GM12878 (cell line): ENCODE measurements around the gene HTN3. TPM values are rescaled to one million over a fixed set of nuclear protein-coding genes. Genes with fewer than 3 reads are reported as not detected.
"Not testable (repeated sequence)": the region's sequence is repeated elsewhere in the genome, so short reads cannot be mapped to it uniquely, and the experiment has no call there.

ENCODE experiments used
- ATAC-seq: fragments of 200-7000 bp; cut with Tn5 transposase; 3 replicates; pipeline ENCODE4 v1.9.1; 2020; ENCODE audit warnings: mild to moderate bottlenecking, moderate library complexity
- Bru-seq: library from RNA; stranded (reverse); fragments of 400-500 nt; gene quantifications from one replicate; lab custom pipeline; 2021; lab: Mats Ljungman, UMichigan
- BruChase-seq, 2 experiments: library from RNA; stranded (reverse); fragments of 400-500 nt; gene quantifications; one replicate each; lab custom pipeline; 2021; lab: Mats Ljungman, UMichigan
- BruUV-seq: library from RNA; stranded (reverse); fragments of 400-500 nt; replicated peaks from 2 replicates; lab custom pipeline; 2021; lab: Mats Ljungman, UMichigan
- CTCF ChIA-PET: fragments of 300-600 bp; sonication (Branson Sonifier 250); formaldehyde crosslinking; extraction: SDS; loops from one replicate; lab custom pipeline; 2021; ENCODE audit warnings: inconsistent platforms; lab: Yijun Ruan, JAX
- POLR2A ChIA-PET: fragments of 350-600 bp; formaldehyde crosslinking; extraction: SDS; loops from one replicate; lab custom pipeline; 2021; ENCODE audit warnings: inconsistent platforms; lab: Charles Lee
- RAD21 ChIA-PET: fragments of 300-600 bp; sonication (Branson Sonifier 250); formaldehyde crosslinking; loops from one replicate; lab custom pipeline; 2023; ENCODE audit warnings: antibody characterized with exemption; ENCODE audit not compliant: unreplicated experiment; lab: Charles Lee
- SMC1A ChIA-PET: fragments of 300-600 bp; sonication (Branson Sonifier 250); formaldehyde crosslinking; loops from one replicate; lab custom pipeline; 2023; ENCODE audit not compliant: unreplicated experiment, uncharacterized antibody; lab: Charles Lee
- DNase-seq: peaks from one replicate; pipeline ENCODE4 v3.0.0-alpha.2; 2011; ENCODE audit warnings: low read depth, low spot score
- FAIRE-seq: peaks from 3 replicates; lab custom pipeline; 2011; peaks lifted over from hg19 to GRCh38; lab: Jason Lieb, UNC
- H2AFZ ChIP-seq: 2 replicates; pipeline ENCODE4 v1.6.0; 2011; ENCODE audit warnings: low read depth, low read length, control low read depth; ENCODE audit not compliant: control insufficient read depth
- H3K27ac ChIP-seq: 2 replicates; pipeline ENCODE4 v1.5.1; 2011; ENCODE audit warnings: control low read depth; ENCODE audit not compliant: control insufficient read depth, insufficient read depth
- H3K27me3 ChIP-seq, 2 experiments: replicated peaks in 1 of 2; 2 replicates each; pipeline versions ENCODE4 v1.6.0 to v1.6.1; 2011; ENCODE audit warnings: low read length in 1 of 2; ENCODE audit not compliant: control insufficient read depth in 2 of 2, insufficient read depth in 2 of 2
- H3K36me3 ChIP-seq, 2 experiments: 2 replicates each; pipeline ENCODE4 v1.5.1; 2011; ENCODE audit warnings: low read length in 1 of 2; ENCODE audit not compliant: control insufficient read depth in 2 of 2, insufficient read depth in 2 of 2
- H3K4me1 ChIP-seq: 2 replicates; pipeline ENCODE4 v1.6.1; 2011; ENCODE audit warnings: mild to moderate bottlenecking, low read length, moderate library complexity, mixed read lengths; ENCODE audit not compliant: control insufficient read depth, insufficient read depth
- H3K4me2 ChIP-seq: 2 replicates; pipeline ENCODE4 v1.6.0; 2011; ENCODE audit warnings: control low read depth; ENCODE audit not compliant: control insufficient read depth, insufficient read depth
- H3K4me3 ChIP-seq: fragments of 200-600 bp; sonication (generic); 2 replicates; pipeline ENCODE4 v1.5.1; 2016
- H3K79me2 ChIP-seq: 2 replicates; pipeline ENCODE4 v1.6.0; 2011; ENCODE audit warnings: low read length; ENCODE audit not compliant: control insufficient read depth, insufficient read depth
- H3K9ac ChIP-seq: 2 replicates; pipeline ENCODE4 v1.8.0; 2011; ENCODE audit warnings: low read length, control low read depth, mixed read lengths; ENCODE audit not compliant: control insufficient read depth, insufficient read depth
- H3K9me3 ChIP-seq: replicated peaks from 3 replicates; pipeline ENCODE4 v1.5.1; 2011; ENCODE audit warnings: mild to moderate bottlenecking, low read length; ENCODE audit not compliant: control insufficient read depth, insufficient read depth
- H4K20me1 ChIP-seq: 2 replicates; pipeline ENCODE4 v1.6.0; 2011; ENCODE audit not compliant: control insufficient read depth, insufficient read depth
- EED ChIP-seq: sonication (generic); IDR thresholded peaks from 2 replicates; pipeline ENCODE4 v1.6.1; 2016; ENCODE audit warnings: antibody characterized with exemption, low read depth
- JUNB ChIP-seq: IDR thresholded peaks from 2 replicates; pipeline ENCODE4 v1.6.1; 2016; ENCODE audit warnings: antibody characterized with exemption, mild to moderate bottlenecking
- SRF ChIP-seq, 2 experiments: IDR thresholded peaks; 2 replicates each; pipeline ENCODE4 v1.6.1; 2011; ENCODE audit warnings: low read depth in 2 of 2, low read length in 2 of 2, mild to moderate bottlenecking in 1 of 2, moderate library complexity in 1 of 2
- ZNF217 ChIP-seq: fragments of 450-650 bp; IDR thresholded peaks from 2 replicates; pipeline ENCODE4 v1.6.1; 2017; ENCODE audit warnings: antibody characterized with exemption, mild to moderate bottlenecking
- ZNF24 ChIP-seq: fragments of 450-650 bp; IDR thresholded peaks from 2 replicates; pipeline ENCODE4 v1.6.1; 2017; ENCODE audit warnings: antibody characterized with exemption, mild to moderate bottlenecking
- whole genome bisulfite sequencing: methylation state at CpG from one replicate; pipeline ENCODE4 v1.1.6; 2016; ENCODE audit warnings: low lambda C conversion rate; ENCODE audit not compliant: insufficient replicate concordance, insufficient coverage; ENCODE audit errors: missing lambda C conversion rate; 5-methylcytosine and 5-hydroxymethylcytosine counted together
- in situ Hi-C: fragments of 300-500 bp; cut with MboI; formaldehyde crosslinking; loops from 9 replicates; pipeline ENCODE4 v1.14.3; 2018; ENCODE audit warnings: mixed read lengths
- intact Hi-C: fragments of 100-400 bp; cut with micrococcal nuclease; formaldehyde crosslinking; loops from one replicate; pipeline ENCODE4 v1.14.2; 2022; ENCODE audit not compliant: unreplicated experiment
- long read RNA-seq, 2 experiments: library from polyadenylated mRNA; unstranded; transcript quantifications; one replicate each; pipeline ENCODE4 v2.0.0, GENCODE V29; 2019 to 2020
- polyA minus RNA-seq, 3 experiments: library from RNA; depleted of rRNA, polyadenylated mRNA; stranded (reverse); fragments of >200 nt; gene quantifications; 2 replicates each; pipeline ENCODE4 v1.2.3, GENCODE V29; 2011
- polyA plus RNA-seq, 11 experiments: library from polyadenylated mRNA; depleted of rRNA in 4 of 11; unstranded in 6 of 11; stranded (reverse) in 5 of 11; fragments of >200 nt; fragmentation: Nextera tagmentation in 4 of 11; fragmentation: Illumina TruSeq in 1 of 11; extraction: Ambion mirVana in 4 of 11; extraction: Trizol in 1 of 11; gene quantifications; 1 replicate in 1 of 11; 2 replicates in 10 of 11; pipeline versions ENCODE4 v1.2.1 to v1.2.3, GENCODE V29; 2011 to 2016; ENCODE audit warnings: inconsistent platforms in 2 of 11, missing spikeins in 2 of 11, low read depth in 1 of 11
- total RNA-seq, 4 experiments: library from RNA; depleted of rRNA in 3 of 4; stranded (reverse); fragments of >200 nt in 3 of 4; fragmentation: Illumina TruSeq in 1 of 4; extraction: Trizol in 1 of 4; gene quantifications; 2 replicates each; pipeline versions ENCODE4 v1.2.1 to v1.2.3, GENCODE V29; 2013 to 2021

HTN3 gene
- total RNA-seq (2013; cell fraction: nucleolus; rRNA removed): not detected in 2 replicates
- total RNA-seq (2014; rRNA removed) (not detected in 2 replicates), total RNA-seq (2014; rRNA removed; fragmentation: Illumina TruSeq; extraction: Trizol) (not detected in 2 replicates), total RNA-seq (2021) (not detected in 2 replicates), polyA plus RNA-seq (2011; rRNA removed) (not detected in 2 replicates), polyA plus RNA-seq (2014; fragmentation: Illumina TruSeq; extraction: Trizol) (not detected in 2 replicates), polyA plus RNA-seq (2014; fragmentation: Nextera tagmentation; extraction: Ambion mirVana) (not detected), polyA plus RNA-seq (2014; rRNA removed) (not detected in 2 replicates), polyA plus RNA-seq (2016; fragmentation: Nextera tagmentation; extraction: Ambion mirVana) (not detected), polyA minus RNA-seq (2011; rRNA and poly(A)+ RNA removed) (not detected in 2 replicates), Bru-seq, nascent RNA (not detected), BruChase-seq, experiment 1, labeled RNA remaining after a 6-hour chase (not detected), BruChase-seq, experiment 2, labeled RNA remaining after a 2-hour chase (not detected)
- polyA plus RNA-seq (2011; ENCODE audit: low read depth): not detected
- not detected in 2 replicates for polyA plus RNA-seq (2011; cell fraction: cytosol; rRNA removed)
- polyA plus RNA-seq (2011; cell fraction: nucleus; rRNA removed): not detected in 2 replicates
- polyA plus RNA-seq (2012): not detected in 2 replicates
- polyA minus RNA-seq (2011; cell fraction: cytosol; rRNA and poly(A)+ RNA removed): not detected in 2 replicates
- not detected in 2 replicates for polyA minus RNA-seq (2011; cell fraction: nucleus; rRNA and poly(A)+ RNA removed)
- long read RNA-seq, experiment 1: 0 reads
- long read RNA-seq, experiment 2: 0 reads

- H3K27me3 ChIP-seq, POLR2A ChIA-PET, H3K4me2 ChIP-seq, H3K9ac ChIP-seq, H3K27ac ChIP-seq, CTCF ChIA-PET, RAD21 ChIA-PET, ATAC-seq, in situ Hi-C loops, H2AFZ ChIP-seq, H3K4me1 ChIP-seq, H3K9me3 ChIP-seq, H4K20me1 ChIP-seq, SMC1A ChIA-PET, H3K79me2 ChIP-seq, BruUV-seq, H3K4me3 ChIP-seq, intact Hi-C loops, DNase-seq, H3K36me3 ChIP-seq, FAIRE-seq: not testable (repeated sequence)
- WGBS: 15% methylated on average over 7 of the region's 7 CpGs
These were observed at the start of gene HTN3 for GRCh38 chr4:70028159-70028558. HTN3 (plus strand) TSS chr4:70028459; CDS start chr4:70030741, 2,282 bp downstream.

DNA sequence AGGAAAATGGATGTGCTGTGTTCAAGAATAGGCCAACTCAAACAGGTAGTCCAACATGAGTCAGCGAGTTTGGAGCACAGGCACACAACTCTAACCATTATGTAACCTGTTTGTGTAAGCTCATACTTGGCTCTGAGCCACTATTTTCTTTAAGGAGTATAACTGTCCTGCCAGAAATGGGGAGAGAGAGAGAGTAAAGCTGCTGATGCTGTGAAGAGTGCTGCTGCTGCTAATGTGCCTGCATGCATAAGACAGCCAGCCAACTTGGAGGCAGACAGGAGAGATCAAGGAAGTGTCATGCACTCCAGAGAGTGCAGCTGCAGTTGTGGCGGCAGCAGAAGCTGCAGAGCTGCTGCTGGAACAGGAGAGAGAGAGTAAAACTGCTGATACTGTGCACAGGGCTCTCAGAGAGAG, 44.2 kb upstream of the HTN3 start:
- H3K4me1 ChIP-seq: no peaks in the 10 kb centered on the region
- ATAC-seq (peak; percentile 64), FAIRE-seq (no peak), DNase-seq (no peak)
- ChIA-PET RAD21 (no interaction called here), POLR2A (no interaction called here), SMC1A (no interaction called here), CTCF (no interaction called here)
- H3K27ac ChIP-seq: no peak overlapping the region
- H2AFZ ChIP-seq: no peak overlapping the region
- H3K27me3 ChIP-seq: no peaks in the 10 kb centered on the region
- H3K9ac ChIP-seq: no peak overlapping the region
- BruUV-seq: no TSS peak
- in situ Hi-C loops (no loop called here), intact Hi-C loops (no loop called here)
- no peaks in the 10 kb centered on the region for H3K36me3 ChIP-seq
- TF ChIP-seq ZNF217 (no peak), EED (peak; percentile 13; the same call in 1 of the 2 replicates), ZNF24 (no peak), SRF (IDR thresholded peaks at IDR 0.05; ENCODE audit: low read depth in 2 of 2, low read length in 2 of 2) (0 out of 4 replicates have a peak, but pooled peaks of 1 of the 2 experiments have one; percentile 15), JUNB (peak; percentile 67)
- no peak overlapping the region for H3K4me2 ChIP-seq
- no peaks in the 10 kb centered on the region for H3K9me3 ChIP-seq
- no peaks in the 10 kb centered on the region for H3K79me2 ChIP-seq
- 2% methylated on average over 2 of the region's 2 CpGs for WGBS
- H4K20me1 ChIP-seq: no peaks in the 10 kb centered on the region
- no peak overlapping the region for H3K4me3 ChIP-seq
